GDM1 (cell line): ENCODE data around the gene SDK2.

Experiments
- DNase-seq: peaks from one replicate; lab custom pipeline; 2025; lab: John Stamatoyannopoulos, UW

The SDK2 gene

GRCh38 chr17:73585583-73585982 lies 58.7 kb downstream of the SDK2 start:
- no peak for DNase-seq

GRCh38 chr17:73584987-73585386 lies 59.3 kb downstream of the SDK2 start:
- DNase-seq = no peak

GRCh38 chr17:73584049-73584448 lies 60.2 kb downstream of the SDK2 start:
- no peak for DNase-seq

- DNase-seq = no peak
These were observed 61.4 kb downstream of the SDK2 start for GRCh38 chr17:73582821-73583220.

GRCh38 chr17:73582359-73582758 lies 61.9 kb downstream of the SDK2 start:
- no peak for DNase-seq

GRCh38 chr17:73581379-73581778 lies 62.9 kb downstream of the SDK2 start:
- no peak for DNase-seq

GRCh38 chr17:73580073-73580710 lies 64.1 kb downstream of the SDK2 start:
- DNase-seq = no peak

GRCh38 chr17:73576556-73577098 lies 67.6 kb downstream of the SDK2 start:
- DNase-seq = no peak

- no peak for DNase-seq
These were observed 68.6 kb downstream of the SDK2 start for GRCh38 chr17:73575470-73576221.

GRCh38 chr17:73571511-73572130 lies 72.6 kb downstream of the SDK2 start:
- DNase-seq = no peak

GRCh38 chr17:73569762-73570319 lies 74.4 kb downstream of the SDK2 start:
- DNase-seq = no peak

GRCh38 chr17:73568934-73569333 lies 75.3 kb downstream of the SDK2 start:
- no peak for DNase-seq

- no peak for DNase-seq
These were observed 77.1 kb downstream of the SDK2 start for GRCh38 chr17:73566905-73567782.

- no peak for DNase-seq
These were observed 79.4 kb downstream of the SDK2 start for GRCh38 chr17:73564843-73565242.

- DNase-seq = no peak
These were observed 81.3 kb downstream of the SDK2 start for GRCh38 chr17:73562896-73563295.

- DNase-seq = no peak
These were observed 83.1 kb downstream of the SDK2 start for GRCh38 chr17:73561111-73561510.

- DNase-seq = no peak
These were observed 83.6 kb downstream of the SDK2 start for GRCh38 chr17:73560661-73561060.

- no peak for DNase-seq
These were observed 84.7 kb downstream of the SDK2 start for GRCh38 chr17:73559532-73559931.

GRCh38 chr17:73555199-73555960 lies 88.9 kb downstream of the SDK2 start:
- no peak for DNase-seq

- no peak for DNase-seq
These were observed 89.7 kb downstream of the SDK2 start for GRCh38 chr17:73554498-73554897.

- no peak for DNase-seq
These were observed 90.9 kb downstream of the SDK2 start for GRCh38 chr17:73553311-73553710.
